K562 (cell line): ENCODE data around the gene FYTTD1. TPM values are rescaled to one million over a fixed set of nuclear protein-coding genes. Genes with fewer than 3 reads are reported as not detected.
A peak's percentile ranks its signal among the peaks of the same experiment; 100 is the strongest.

ENCODE experiments used
- ADNP ChIP-seq: fragments of 200-800 bp; sonication (Bioruptor generic); IDR thresholded peaks from 2 replicates; pipeline ENCODE4 v1.6.1; 2016; ENCODE audit warnings: missing genetic modification characterization, missing compliant biosample characterization
- ARNT ChIP-seq, 2 experiments: fragments of 450-650 bp; IDR thresholded peaks; 2 replicates each; pipeline ENCODE4 v1.6.1; 2016; ENCODE audit warnings: mild to moderate bottlenecking in 1 of 2
- CREB3L1 ChIP-seq: fragments of 450-650 bp; IDR thresholded peaks from 2 replicates; pipeline ENCODE4 v1.6.1; 2014; ENCODE audit warnings: low read depth, mild to moderate bottlenecking, moderate library complexity, borderline replicate concordance
- E2F1 ChIP-seq: sonication (generic); formaldehyde crosslinking; IDR thresholded peaks from 2 replicates; pipeline ENCODE4 v1.8.1; 2023; ENCODE audit warnings: mild to moderate bottlenecking, missing genetic modification reagents, moderate library complexity
- GABPA ChIP-seq: fragments of 200-800 bp; sonication (Bioruptor generic); conservative IDR thresholded peaks from 2 replicates; pipeline ENCODE4 v1.6.1; 2016; ENCODE audit warnings: low read depth, missing genetic modification characterization, missing compliant biosample characterization
- GATA2 ChIP-seq: sonication (generic); formaldehyde crosslinking; IDR thresholded peaks from 2 replicates; pipeline ENCODE4 v1.4.0; 2020; ENCODE audit warnings: mild to moderate bottlenecking, missing genetic modification reagents
- HES1 ChIP-seq: fragments of 450-650 bp; IDR thresholded peaks from 2 replicates; pipeline ENCODE4 v1.6.1; 2016; ENCODE audit warnings: low read depth, mild to moderate bottlenecking, moderate library complexity
- KDM5B ChIP-seq: fragments of 200-600 bp; sonication (generic); IDR thresholded peaks from 2 replicates; pipeline ENCODE4 v1.6.1; 2012; ENCODE audit warnings: low read depth, mild to moderate bottlenecking, moderate library complexity, low read length, control low read depth, inconsistent platforms; ENCODE audit not compliant: insufficient replicate concordance
- MTA1 ChIP-seq: fragments of 450-650 bp; IDR thresholded peaks from 2 replicates; pipeline ENCODE4 v1.6.1; 2017; ENCODE audit warnings: borderline replicate concordance
- NKRF ChIP-seq: fragments of 450-650 bp; IDR thresholded peaks from 2 replicates; pipeline ENCODE4 v1.6.1; 2016; ENCODE audit warnings: borderline replicate concordance
- PML ChIP-seq: IDR thresholded peaks from 2 replicates; pipeline ENCODE4 v1.6.1; 2012; ENCODE audit warnings: low read length, inconsistent platforms
- PRDM10 ChIP-seq: fragments of 450-650 bp; IDR thresholded peaks from 2 replicates; pipeline ENCODE4 v1.6.1; 2018; ENCODE audit not compliant: partially characterized antibody
- PTTG1 ChIP-seq: fragments of 450-650 bp; IDR thresholded peaks from 2 replicates; pipeline ENCODE4 v1.6.1; 2016; ENCODE audit warnings: low read depth, mild to moderate bottlenecking, missing genetic modification characterization, missing compliant biosample characterization
- RNF2 ChIP-seq: sonication (generic); IDR thresholded peaks from 2 replicates; pipeline ENCODE4 v1.6.1; 2016
- SMAD4 ChIP-seq: fragments of 250-450 bp; sonication (Bioruptor Pico); conservative IDR thresholded peaks from 2 replicates; pipeline ENCODE4 v1.8.0; 2021; ENCODE audit warnings: inconsistent platforms, mild to moderate bottlenecking, moderate library complexity
- SMARCB1 ChIP-seq: IDR thresholded peaks from 2 replicates; pipeline ENCODE4 v1.6.1; 2011; ENCODE audit warnings: improper control_type of control experiment, low read depth; ENCODE audit not compliant: insufficient read length
- TFAM ChIP-seq: fragments of 250-450 bp; sonication (Bioruptor Pico); conservative IDR thresholded peaks from 2 replicates; pipeline ENCODE4 v1.5.0; 2021; ENCODE audit warnings: mild to moderate bottlenecking, moderate library complexity
- ZNF224 ChIP-seq: sonication (generic); formaldehyde crosslinking; IDR thresholded peaks from 2 replicates; pipeline ENCODE4 v1.8.0; 2022; ENCODE audit warnings: mild to moderate bottlenecking, missing genetic modification reagents
- polyA plus RNA-seq, 8 experiments: library from polyadenylated mRNA; depleted of rRNA in 4 of 8; stranded (reverse) in 5 of 8; unstranded in 3 of 8; fragments of >200 nt; fragmentation: Nextera tagmentation in 2 of 8; fragmentation: Illumina TruSeq in 1 of 8; extraction: Ambion mirVana in 2 of 8; extraction: Trizol in 1 of 8; gene quantifications; 2 replicates each; pipeline versions ENCODE4 v1.2.1 to v1.2.3, GENCODE V29; 2011 to 2014; ENCODE audit warnings: inconsistent platforms in 1 of 8, missing spikeins in 1 of 8
- total RNA-seq, 7 experiments: library from RNA; depleted of rRNA in 6 of 7; stranded (reverse); fragments of >200 nt in 6 of 7; fragmentation: Illumina TruSeq in 2 of 7; extraction: Trizol in 2 of 7; gene quantifications; 2 replicates each; pipeline versions ENCODE4 v1.2.1 to v1.2.3, GENCODE V29; 2011 to 2021; ENCODE audit warnings: low replicate concordance in 1 of 7

The FYTTD1 gene
- total and polyA plus RNA-seq, 9 of the 15 experiments (the other 6 are each of a cell fraction or from before 2014, with no cell fraction given) = 35.7 to 106 (median 76.3) TPM

- TF ChIP-seq KDM5B = peak; percentile 62
- TF ChIP-seq PML = peak; percentile 53; the same call in 1 of the 2 replicates
- TF ChIP-seq TFAM (CRISPR knock-in tag) = no peak
- no peak for TF ChIP-seq ADNP (tag)
- peak; percentile 19 for TF ChIP-seq PRDM10
- TF ChIP-seq HES1 = no peak
- no peak for TF ChIP-seq GATA2
- 0 out of 2 replicates have a peak, but pooled peaks have one; percentile 18 for TF ChIP-seq RNF2
- TF ChIP-seq CREB3L1 = peak; percentile 50; the same call in 1 of the 2 replicates
- no peak for TF ChIP-seq PTTG1 (tag)
- TF ChIP-seq NKRF = no peak
- no peak for TF ChIP-seq SMARCB1
- peak; percentile 91 for TF ChIP-seq GABPA (tag)
- TF ChIP-seq MTA1 = no peak
- TF ChIP-seq E2F1 (CRISPR knock-in tag) = peak; percentile 47; the same call in 1 of the 2 replicates
- TF ChIP-seq SMAD4 (CRISPR knock-in tag) = no peak
- TF ChIP-seq ARNT (IDR thresholded peaks at IDR 0.05) = no peak
- no peak for TF ChIP-seq ZNF224 (CRISPR knock-in tag)
Measured at GRCh38 chr3:197736491-197737318, 13.0 kb upstream of the FYTTD1 start, which contains the start of gene RUBCN (continued).
